GM12878 (cell line): ENCODE measurements around the gene BEAN1. TPM values are rescaled to one million over a fixed set of nuclear protein-coding genes. Genes with fewer than 3 reads are reported as not detected.

ENCODE experiments used
- ATAC-seq: fragments of 200-7000 bp; cut with Tn5 transposase; 3 replicates; pipeline ENCODE4 v1.9.1; 2020; ENCODE audit warnings: mild to moderate bottlenecking, moderate library complexity
- BruUV-seq: library from RNA; stranded (reverse); fragments of 400-500 nt; replicated peaks from 2 replicates; lab custom pipeline; 2021; lab: Mats Ljungman, UMichigan
- CTCF ChIA-PET: fragments of 300-600 bp; sonication (Branson Sonifier 250); formaldehyde crosslinking; extraction: SDS; loops from one replicate; lab custom pipeline; 2021; ENCODE audit warnings: inconsistent platforms; lab: Yijun Ruan, JAX
- POLR2A ChIA-PET: fragments of 350-600 bp; formaldehyde crosslinking; extraction: SDS; loops from one replicate; lab custom pipeline; 2021; ENCODE audit warnings: inconsistent platforms; lab: Charles Lee
- RAD21 ChIA-PET: fragments of 300-600 bp; sonication (Branson Sonifier 250); formaldehyde crosslinking; loops from one replicate; lab custom pipeline; 2023; ENCODE audit warnings: antibody characterized with exemption; ENCODE audit not compliant: unreplicated experiment; lab: Charles Lee
- SMC1A ChIA-PET: fragments of 300-600 bp; sonication (Branson Sonifier 250); formaldehyde crosslinking; loops from one replicate; lab custom pipeline; 2023; ENCODE audit not compliant: unreplicated experiment, uncharacterized antibody; lab: Charles Lee
- DNase-seq: peaks from one replicate; pipeline ENCODE4 v3.0.0-alpha.2; 2011; ENCODE audit warnings: low read depth, low spot score
- FAIRE-seq: peaks from 3 replicates; lab custom pipeline; 2011; peaks lifted over from hg19 to GRCh38; lab: Jason Lieb, UNC
- H2AFZ ChIP-seq: 2 replicates; pipeline ENCODE4 v1.6.0; 2011; ENCODE audit warnings: low read depth, low read length, control low read depth; ENCODE audit not compliant: control insufficient read depth
- H3K27ac ChIP-seq: 2 replicates; pipeline ENCODE4 v1.5.1; 2011; ENCODE audit warnings: control low read depth; ENCODE audit not compliant: control insufficient read depth, insufficient read depth
- H3K27me3 ChIP-seq, 2 experiments: replicated peaks in 1 of 2; 2 replicates each; pipeline versions ENCODE4 v1.6.0 to v1.6.1; 2011; ENCODE audit warnings: low read length in 1 of 2; ENCODE audit not compliant: control insufficient read depth in 2 of 2, insufficient read depth in 2 of 2
- H3K36me3 ChIP-seq, 2 experiments: 2 replicates each; pipeline ENCODE4 v1.5.1; 2011; ENCODE audit warnings: low read length in 1 of 2; ENCODE audit not compliant: control insufficient read depth in 2 of 2, insufficient read depth in 2 of 2
- H3K4me1 ChIP-seq: 2 replicates; pipeline ENCODE4 v1.6.1; 2011; ENCODE audit warnings: mild to moderate bottlenecking, low read length, moderate library complexity, mixed read lengths; ENCODE audit not compliant: control insufficient read depth, insufficient read depth
- H3K4me2 ChIP-seq: 2 replicates; pipeline ENCODE4 v1.6.0; 2011; ENCODE audit warnings: control low read depth; ENCODE audit not compliant: control insufficient read depth, insufficient read depth
- H3K4me3 ChIP-seq: fragments of 200-600 bp; sonication (generic); 2 replicates; pipeline ENCODE4 v1.5.1; 2016
- H3K79me2 ChIP-seq: 2 replicates; pipeline ENCODE4 v1.6.0; 2011; ENCODE audit warnings: low read length; ENCODE audit not compliant: control insufficient read depth, insufficient read depth
- H3K9ac ChIP-seq: 2 replicates; pipeline ENCODE4 v1.8.0; 2011; ENCODE audit warnings: low read length, control low read depth, mixed read lengths; ENCODE audit not compliant: control insufficient read depth, insufficient read depth
- H3K9me3 ChIP-seq: replicated peaks from 3 replicates; pipeline ENCODE4 v1.5.1; 2011; ENCODE audit warnings: mild to moderate bottlenecking, low read length; ENCODE audit not compliant: control insufficient read depth, insufficient read depth
- H4K20me1 ChIP-seq: 2 replicates; pipeline ENCODE4 v1.6.0; 2011; ENCODE audit not compliant: control insufficient read depth, insufficient read depth
- BHLHE40 ChIP-seq, 2 experiments: fragments of 450-650 bp in 1 of 2; IDR thresholded peaks; 2 replicates each; pipeline ENCODE4 v1.6.1; 2011 to 2017; ENCODE audit warnings: low read depth in 2 of 2, borderline replicate concordance in 1 of 2, improper control_type of control experiment in 1 of 2, low read length in 1 of 2, mild to moderate bottlenecking in 1 of 2
- HDAC2 ChIP-seq: fragments of 200-600 bp; sonication (generic); IDR thresholded peaks from 2 replicates; pipeline ENCODE4 v1.6.1; 2017
- IKZF1 ChIP-seq: fragments of 450-650 bp; conservative IDR thresholded peaks from 2 replicates; pipeline ENCODE4 v1.6.1; 2017; ENCODE audit warnings: antibody characterized with exemption, mild to moderate bottlenecking
- LARP7 ChIP-seq: fragments of 450-650 bp; IDR thresholded peaks from 2 replicates; pipeline ENCODE4 v1.6.1; 2017; ENCODE audit warnings: mild to moderate bottlenecking
- NBN ChIP-seq: fragments of 450-650 bp; IDR thresholded peaks from 2 replicates; pipeline ENCODE4 v1.6.1; 2016
- RAD21 ChIP-seq: IDR thresholded peaks from 2 replicates; pipeline ENCODE4 v1.6.1; 2011; ENCODE audit warnings: mild to moderate bottlenecking, low read depth, low read length, moderate library complexity; ENCODE audit not compliant: insufficient read depth
- SMARCA5 ChIP-seq: fragments of 450-650 bp; IDR thresholded peaks from 2 replicates; pipeline ENCODE4 v1.6.1; 2017; ENCODE audit warnings: mild to moderate bottlenecking
- SMC3 ChIP-seq: IDR thresholded peaks from 2 replicates; pipeline ENCODE4 v1.6.1; 2011; ENCODE audit warnings: low read length, improper control_type of control experiment, borderline replicate concordance
- SRF ChIP-seq, 2 experiments: IDR thresholded peaks; 2 replicates each; pipeline ENCODE4 v1.6.1; 2011; ENCODE audit warnings: low read depth in 2 of 2, low read length in 2 of 2, mild to moderate bottlenecking in 1 of 2, moderate library complexity in 1 of 2
- YY1 ChIP-seq: IDR thresholded peaks from 2 replicates; pipeline ENCODE4 v1.6.1; 2011; ENCODE audit warnings: low read depth, mild to moderate bottlenecking, low read length
- ZBED1 ChIP-seq: IDR thresholded peaks from 2 replicates; pipeline ENCODE4 v1.6.1; 2016; ENCODE audit warnings: borderline replicate concordance
- ZNF384 ChIP-seq: IDR thresholded peaks from 2 replicates; pipeline ENCODE4 v1.6.1; 2012; ENCODE audit warnings: low read depth, mild to moderate bottlenecking, low read length, improper control_type of control experiment, borderline replicate concordance
- WGBS: methylation state at CpG from one replicate; pipeline ENCODE4 v1.1.6; 2016; ENCODE audit warnings: low lambda C conversion rate; ENCODE audit not compliant: insufficient replicate concordance, insufficient coverage; ENCODE audit errors: missing lambda C conversion rate; 5-methylcytosine and 5-hydroxymethylcytosine counted together
- in situ Hi-C: fragments of 300-500 bp; cut with MboI; formaldehyde crosslinking; loops from 9 replicates; pipeline ENCODE4 v1.14.3; 2018; ENCODE audit warnings: mixed read lengths
- intact Hi-C: fragments of 100-400 bp; cut with micrococcal nuclease; formaldehyde crosslinking; loops from one replicate; pipeline ENCODE4 v1.14.2; 2022; ENCODE audit not compliant: unreplicated experiment
- polyA plus RNA-seq, 11 experiments: library from polyadenylated mRNA; depleted of rRNA in 4 of 11; unstranded in 6 of 11; stranded (reverse) in 5 of 11; fragments of >200 nt; fragmentation: Nextera tagmentation in 4 of 11; fragmentation: Illumina TruSeq in 1 of 11; extraction: Ambion mirVana in 4 of 11; extraction: Trizol in 1 of 11; gene quantifications; 1 replicate in 1 of 11; 2 replicates in 10 of 11; pipeline versions ENCODE4 v1.2.1 to v1.2.3, GENCODE V29; 2011 to 2016; ENCODE audit warnings: inconsistent platforms in 2 of 11, missing spikeins in 2 of 11, low read depth in 1 of 11
- total RNA-seq, 4 experiments: library from RNA; depleted of rRNA in 3 of 4; stranded (reverse); fragments of >200 nt in 3 of 4; fragmentation: Illumina TruSeq in 1 of 4; extraction: Trizol in 1 of 4; gene quantifications; 2 replicates each; pipeline versions ENCODE4 v1.2.1 to v1.2.3, GENCODE V29; 2013 to 2021
- TF ChIP-seq, protein P1 (sequence below): fragments of 450-650 bp; IDR thresholded peaks from 2 replicates; pipeline ENCODE4 v1.6.1; 2016; ENCODE audit warnings: mild to moderate bottlenecking
- TF ChIP-seq, protein P2 (sequence below), 3 experiments: IDR thresholded peaks in 2 of 3; conservative IDR thresholded peaks in 1 of 3; 2 replicates each; pipeline ENCODE4 v1.5.1; 2011; ENCODE audit warnings: low read depth in 3 of 3, low read length in 3 of 3, mild to moderate bottlenecking in 3 of 3, control low read depth in 2 of 3, moderate library complexity in 2 of 3, inconsistent platforms in 1 of 3, mixed read lengths in 1 of 3; ENCODE audit not compliant: control insufficient read depth in 2 of 3, insufficient read depth in 1 of 3; ENCODE audit errors: extremely low read depth in 1 of 3

Gene BEAN1
- total and polyA plus RNA-seq, 10 of the 15 experiments (the other 5 are each of a cell fraction or from before 2014, with no cell fraction given) = not detected

DNA sequence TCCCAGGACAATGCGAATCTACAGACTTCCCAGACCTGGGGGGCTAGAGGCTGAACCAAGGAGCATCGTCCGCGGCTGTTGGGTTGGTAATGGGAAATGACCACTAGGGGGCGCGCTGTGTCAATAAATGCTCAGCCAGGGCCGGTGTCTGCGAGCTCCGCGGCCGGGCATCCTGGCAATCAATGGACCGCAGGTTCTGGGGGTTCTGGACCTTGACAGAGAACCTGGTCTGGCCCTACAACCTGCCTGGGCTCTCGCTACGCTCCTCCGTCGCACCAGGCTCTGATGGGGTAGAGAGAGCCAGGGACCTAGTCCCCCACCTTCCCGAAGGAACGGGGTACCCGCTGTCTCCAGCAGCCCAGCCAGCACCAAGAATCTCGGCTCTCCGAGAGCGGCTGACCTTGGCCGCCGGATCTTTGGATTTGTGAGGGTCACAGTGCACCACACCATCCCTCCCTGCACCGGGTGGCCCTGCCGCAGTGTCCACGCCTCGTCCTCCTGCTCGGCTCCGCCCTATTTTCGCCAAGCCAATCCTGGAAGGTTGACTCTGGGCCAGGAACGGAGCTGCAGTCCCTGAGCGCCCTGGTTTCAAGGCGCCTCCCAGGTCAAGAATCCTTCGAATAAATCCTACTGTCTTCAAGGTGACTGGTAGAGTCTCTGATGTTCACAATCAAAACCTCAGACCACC lies 20.4 kb upstream of the BEAN1 start:
- RAD21 ChIA-PET = interaction anchor here (0.5 to 5.9 kb wide), 23 partner anchors 11 to 466 kb away, joined by 3 to 51 read pairs (median 3); partner anchors contain the start of genes CMTM3 and DYNC1LI2
- no peaks in the 10 kb centered on the region for H3K36me3 ChIP-seq
- H3K27me3 ChIP-seq = peaks cover 2% of the 10 kb centered on the region in 2 experiments; a peak in 2 of 4 replicates
- ATAC-seq (peak; percentile 97), FAIRE-seq (peak; percentile 75), DNase-seq (no peak)
- H3K4me3 ChIP-seq = peak overlapping the region; percentile 2; the same call in 1 of the 2 replicates
- H4K20me1 ChIP-seq = no peaks in the 10 kb centered on the region
- H3K79me2 ChIP-seq = no peaks in the 10 kb centered on the region
- SMC1A ChIA-PET = interaction anchor here (0.6 to 5.3 kb wide), 14 partner anchors 36 to 464 kb away, joined by 3 to 36 read pairs (median 4); partner anchors contain the start of gene DYNC1LI2
- H3K27ac ChIP-seq = no peak overlapping the region
- WGBS = 10% methylated on average over 35 of the region's 35 CpGs
- H3K4me2 ChIP-seq = peak overlapping the region; percentile 73
- peaks cover 4% of the 10 kb centered on the region; the same call in 1 of the 2 replicates for H3K4me1 ChIP-seq
- POLR2A ChIA-PET = no interaction called here
- in situ Hi-C loops = loop anchor here (5.0 kb wide), 4 partner anchors 71 to 461 kb away; no protein-coding TSS in a partner anchor
- no peaks in the 10 kb centered on the region; the same call in 1 of the 3 replicates for H3K9me3 ChIP-seq
- CTCF ChIA-PET = interaction anchor here (0.6 to 7.2 kb wide), 38 partner anchors 8 to 466 kb away, joined by 3 to 118 read pairs (median 4); partner anchors contain the start of gene NAE1
- TF ChIP-seq IKZF1 = peak; percentile 50
- peak; percentile 87 for TF ChIP-seq SMC3
- no peak for TF ChIP-seq HDAC2
- TF ChIP-seq NBN = 0 out of 2 replicates have a peak, but pooled peaks have one; percentile 39
- TF ChIP-seq SRF (IDR thresholded peaks at IDR 0.05; ENCODE audit: low read depth in 2 of 2, low read length in 2 of 2) = no peak
- TF ChIP-seq ZBED1 = no peak
- TF ChIP-seq RAD21 = peak; percentile 85
- TF ChIP-seq SMARCA5 = peak; percentile 69
- no peak for TF ChIP-seq ZNF384
- TF ChIP-seq LARP7 = 0 out of 2 replicates have a peak, but pooled peaks have one; percentile 51
- TF ChIP-seq, protein P1, sequence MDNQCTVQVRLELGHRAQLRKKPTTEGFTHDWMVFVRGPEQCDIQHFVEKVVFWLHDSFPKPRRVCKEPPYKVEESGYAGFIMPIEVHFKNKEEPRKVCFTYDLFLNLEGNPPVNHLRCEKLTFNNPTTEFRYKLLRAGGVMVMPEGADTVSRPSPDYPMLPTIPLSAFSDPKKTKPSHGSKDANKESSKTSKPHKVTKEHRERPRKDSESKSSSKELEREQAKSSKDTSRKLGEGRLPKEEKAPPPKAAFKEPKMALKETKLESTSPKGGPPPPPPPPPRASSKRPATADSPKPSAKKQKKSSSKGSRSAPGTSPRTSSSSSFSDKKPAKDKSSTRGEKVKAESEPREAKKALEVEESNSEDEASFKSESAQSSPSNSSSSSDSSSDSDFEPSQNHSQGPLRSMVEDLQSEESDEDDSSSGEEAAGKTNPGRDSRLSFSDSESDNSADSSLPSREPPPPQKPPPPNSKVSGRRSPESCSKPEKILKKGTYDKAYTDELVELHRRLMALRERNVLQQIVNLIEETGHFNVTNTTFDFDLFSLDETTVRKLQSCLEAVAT = peak; percentile 79
- TF ChIP-seq BHLHE40 (IDR thresholded peaks at IDR 0.05; ENCODE audit: borderline replicate concordance in 1 of 2, low read depth in 2 of 2, low read length in 1 of 2) = 0 out of 4 replicates have a peak, but pooled peaks of 1 of the 2 experiments have one; percentile 24
- TF ChIP-seq, protein P2, sequence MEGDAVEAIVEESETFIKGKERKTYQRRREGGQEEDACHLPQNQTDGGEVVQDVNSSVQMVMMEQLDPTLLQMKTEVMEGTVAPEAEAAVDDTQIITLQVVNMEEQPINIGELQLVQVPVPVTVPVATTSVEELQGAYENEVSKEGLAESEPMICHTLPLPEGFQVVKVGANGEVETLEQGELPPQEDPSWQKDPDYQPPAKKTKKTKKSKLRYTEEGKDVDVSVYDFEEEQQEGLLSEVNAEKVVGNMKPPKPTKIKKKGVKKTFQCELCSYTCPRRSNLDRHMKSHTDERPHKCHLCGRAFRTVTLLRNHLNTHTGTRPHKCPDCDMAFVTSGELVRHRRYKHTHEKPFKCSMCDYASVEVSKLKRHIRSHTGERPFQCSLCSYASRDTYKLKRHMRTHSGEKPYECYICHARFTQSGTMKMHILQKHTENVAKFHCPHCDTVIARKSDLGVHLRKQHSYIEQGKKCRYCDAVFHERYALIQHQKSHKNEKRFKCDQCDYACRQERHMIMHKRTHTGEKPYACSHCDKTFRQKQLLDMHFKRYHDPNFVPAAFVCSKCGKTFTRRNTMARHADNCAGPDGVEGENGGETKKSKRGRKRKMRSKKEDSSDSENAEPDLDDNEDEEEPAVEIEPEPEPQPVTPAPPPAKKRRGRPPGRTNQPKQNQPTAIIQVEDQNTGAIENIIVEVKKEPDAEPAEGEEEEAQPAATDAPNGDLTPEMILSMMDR (IDR thresholded peaks at IDR 0.05 in 2 of 3, conservative IDR thresholded peaks at IDR 0.05 in 1 of 3; ENCODE audit: control insufficient read depth in 2 of 3, extremely low read depth in 1 of 3, insufficient read depth in 1 of 3, low read depth in 3 of 3, low read length in 3 of 3) = peak; percentile 69 to 93 (median 79)
- TF ChIP-seq YY1 = 0 out of 2 replicates have a peak, but pooled peaks have one; percentile 22
- intact Hi-C loops = loop anchor here (1.0 to 5.0 kb wide), 7 partner anchors 77 to 461 kb away; no protein-coding TSS in a partner anchor
- H3K9ac ChIP-seq = no peak overlapping the region
- H2AFZ ChIP-seq = peak overlapping the region; percentile 61
- no TSS peak for BruUV-seq
